HCT116 (cell line): ENCODE results near the gene TAMALIN. TPM values are rescaled to one million over a fixed set of nuclear protein-coding genes. Genes with fewer than 3 reads are reported as not detected.

ENCODE experiments used
- ATAC-seq: fragments of 200-7000 bp; cut with Tn5 transposase; 2 replicates; pipeline ENCODE4 v1.9.1; 2020; ENCODE audit warnings: mild to moderate bottlenecking, moderate library complexity
- BruUV-seq: library from RNA; stranded (reverse); fragments of 400-500 nt; replicated peaks from 2 replicates; lab custom pipeline; 2021; lab: Mats Ljungman, UMichigan
- CTCF ChIA-PET: fragments of 300-600 bp; sonication (Branson Sonifier 250); formaldehyde crosslinking; loops from one replicate; lab custom pipeline; 2021; ENCODE audit warnings: antibody characterized with exemption; lab: Charles Lee
- POLR2A ChIA-PET: fragments of 300-600, 350-600 bp; sonication (Branson Sonifier 250); formaldehyde crosslinking; loops from one replicate; lab custom pipeline; 2021; ENCODE audit warnings: antibody characterized with exemption; lab: Charles Lee
- RAD21 ChIA-PET, 2 experiments: fragments of 300-600 bp; sonication (Branson Sonifier 250); formaldehyde crosslinking; loops; one replicate each; lab custom pipeline; 2023; ENCODE audit warnings: low total read pairs in 2 of 2; ENCODE audit not compliant: uncharacterized antibody in 2 of 2, unreplicated experiment in 2 of 2, low non-redundant PET in 1 of 2; lab: Charles Lee
- DNase-seq: peaks from one replicate; pipeline ENCODE4 v3.0.0-alpha.2; 2010; ENCODE audit warnings: low read depth, low spot score
- H2AFZ ChIP-seq: fragments of 200-600 bp; shearing (Covaris generic), sonication (generic); 2 replicates; pipeline ENCODE4 v1.6.1; 2017; ENCODE audit warnings: low read depth, mixed run types, mixed read lengths, antibody characterized with exemption, low read length; ENCODE audit not compliant: poor library complexity, severe bottlenecking
- H3K27ac ChIP-seq: 2 replicates; pipeline ENCODE4 v1.5.1; 2012; ENCODE audit warnings: low read depth, low read length
- H3K27me3 ChIP-seq: fragments of 200-600 bp; sonication (generic); 2 replicates; pipeline ENCODE4 v1.6.1; 2016; ENCODE audit warnings: mixed run types, low read length, mixed read lengths; ENCODE audit not compliant: insufficient read depth
- H3K36me3 ChIP-seq, 2 experiments: fragments of 200-500 bp in 1 of 2; fragments of 200-600 bp in 1 of 2; sonication (Bioruptor generic) in 1 of 2; sonication (generic) in 1 of 2; 2 replicates each; pipeline versions ENCODE4 v1.5.1 to v1.6.1; 2014 to 2016; ENCODE audit warnings: low read length in 2 of 2, inconsistent platforms in 1 of 2, mixed read lengths in 1 of 2, mixed run types in 1 of 2; ENCODE audit not compliant: insufficient read depth in 2 of 2, control insufficient read depth in 1 of 2
- H3K4me1 ChIP-seq, 2 experiments: fragments of 200-600 bp in 1 of 2; sonication (generic) in 1 of 2; 2 replicates each; pipeline versions ENCODE4 v1.5.1 to v1.6.1; 2012 to 2017; ENCODE audit warnings: low read length in 2 of 2, inconsistent platforms in 1 of 2, mild to moderate bottlenecking in 1 of 2, mixed read lengths in 1 of 2, mixed run types in 1 of 2, moderate library complexity in 1 of 2; ENCODE audit not compliant: insufficient read depth in 2 of 2, control insufficient read depth in 1 of 2
- H3K4me2 ChIP-seq: fragments of 200-600 bp; sonication (generic); 2 replicates; pipeline ENCODE4 v1.6.1; 2017; ENCODE audit warnings: mixed run types, low read length, mixed read lengths
- H3K4me3 ChIP-seq, 2 experiments: fragments of 200-600 bp in 1 of 2; sonication (generic) in 1 of 2; replicated peaks in 1 of 2; 2 replicates each; pipeline ENCODE4 v1.5.1; 2011 to 2016; ENCODE audit warnings: low read length in 2 of 2, control low read depth in 1 of 2, low read depth in 1 of 2, mild to moderate bottlenecking in 1 of 2, mixed read lengths in 1 of 2, mixed run types in 1 of 2
- H3K79me2 ChIP-seq: fragments of 200-600 bp; sonication (generic); 2 replicates; pipeline ENCODE4 v1.6.1; 2017; ENCODE audit warnings: mild to moderate bottlenecking, mixed run types, low read length, moderate library complexity, mixed read lengths; ENCODE audit not compliant: insufficient read depth
- H3K9ac ChIP-seq: fragments of 200-600 bp; sonication (generic); 2 replicates; pipeline ENCODE4 v1.6.1; 2016; ENCODE audit warnings: low read length, mixed read lengths
- H3K9me2 ChIP-seq: fragments of 200-600 bp; sonication (generic), shearing (Covaris generic); 2 replicates; pipeline ENCODE4 v1.6.1; 2017; ENCODE audit warnings: mixed run types, mild to moderate bottlenecking, moderate library complexity; ENCODE audit not compliant: insufficient read depth
- H3K9me3 ChIP-seq, 2 experiments: fragments of 200-500 bp in 1 of 2; fragments of 200-600 bp in 1 of 2; sonication (Bioruptor generic) in 1 of 2; sonication (generic) in 1 of 2; 2 replicates each; pipeline ENCODE4 v1.6.1; 2014 to 2017; ENCODE audit warnings: low read length in 2 of 2, mixed read lengths in 2 of 2, inconsistent platforms in 1 of 2, low read depth in 1 of 2, mild to moderate bottlenecking in 1 of 2, mixed run types in 1 of 2, moderate library complexity in 1 of 2; ENCODE audit not compliant: control insufficient read depth in 1 of 2, insufficient read depth in 1 of 2
- H4K20me1 ChIP-seq: fragments of 200-600 bp; sonication (generic), shearing (Covaris generic); 2 replicates; pipeline ENCODE4 v1.6.1; 2017; ENCODE audit warnings: mixed run types, mild to moderate bottlenecking, moderate library complexity; ENCODE audit not compliant: insufficient read depth
- CBX3 ChIP-seq: IDR thresholded peaks from 2 replicates; pipeline ENCODE4 v1.6.1; 2012; ENCODE audit warnings: low read depth
- EZH2 ChIP-seq: fragments of 200-600 bp; sonication (generic); IDR thresholded peaks from 2 replicates; pipeline ENCODE4 v1.6.1; 2017; ENCODE audit warnings: antibody characterized with exemption, mixed run types
- FOSL1 ChIP-seq: IDR thresholded peaks from 2 replicates; pipeline ENCODE4 v1.6.1; 2012; ENCODE audit warnings: low read depth
- JUND ChIP-seq: IDR thresholded peaks from 2 replicates; pipeline ENCODE4 v1.6.1; 2012
- POLR2A ChIP-seq: IDR thresholded peaks from 2 replicates; pipeline ENCODE4 v1.7.0; 2011; ENCODE audit warnings: borderline replicate concordance; ENCODE audit not compliant: insufficient read depth, insufficient read length; ENCODE audit errors: extremely low read depth
- RAD21 ChIP-seq: IDR thresholded peaks from 2 replicates; pipeline ENCODE4 v1.6.1; 2012; ENCODE audit warnings: low read depth, mild to moderate bottlenecking
- SIN3A ChIP-seq: IDR thresholded peaks from 2 replicates; pipeline ENCODE4 v1.6.1; 2012; ENCODE audit warnings: low read depth
- SRF ChIP-seq: IDR thresholded peaks from 2 replicates; pipeline ENCODE4 v1.6.1; 2012; ENCODE audit warnings: low read depth
- YY1 ChIP-seq: IDR thresholded peaks from 2 replicates; pipeline ENCODE4 v1.6.1; 2011; ENCODE audit warnings: low read length, low read depth, moderate library complexity, mild to moderate bottlenecking; ENCODE audit not compliant: insufficient replicate concordance; ENCODE audit errors: extremely low read depth
- ZFX ChIP-seq: fragments of 450-650 bp; IDR thresholded peaks from 2 replicates; pipeline ENCODE4 v1.6.1; 2017
- ZNF274 ChIP-seq: fragments of 200-500 bp; sonication (Bioruptor generic); IDR thresholded peaks from 2 replicates; pipeline ENCODE4 v1.6.1; 2014; ENCODE audit warnings: mild to moderate bottlenecking, low read depth, low read length, inconsistent platforms
- intact Hi-C: fragments of 100-400 bp; cut with micrococcal nuclease; formaldehyde crosslinking; loops from 2 replicates; pipeline ENCODE4 v1.10.0; 2022
- total RNA-seq: library from RNA; stranded (reverse); gene quantifications from one replicate; pipeline ENCODE4 v1.2.1, GENCODE V29; 2021; ENCODE audit not compliant: unreplicated experiment
- TF ChIP-seq, protein P1 (sequence below): IDR thresholded peaks from 2 replicates; pipeline ENCODE4 v1.6.1; 2012
- TF ChIP-seq, protein P2 (sequence below): IDR thresholded peaks from 2 replicates; pipeline ENCODE4 v1.6.1; 2012; ENCODE audit warnings: low read depth
- TF ChIP-seq, protein P3 (sequence below): IDR thresholded peaks from 2 replicates; pipeline ENCODE4 v1.6.1; 2012
- TF ChIP-seq, protein P4 (sequence below), 3 experiments: fragments of 200-600 bp in 1 of 3; sonication (generic) in 1 of 3; IDR thresholded peaks in 2 of 3; conservative IDR thresholded peaks in 1 of 3; 2 replicates each; pipeline ENCODE4 v1.5.1; 2012 to 2017; ENCODE audit warnings: low read depth in 2 of 3, low read length in 2 of 3, antibody characterized with exemption in 1 of 3, borderline replicate concordance in 1 of 3, control low read depth in 1 of 3, mild to moderate bottlenecking in 1 of 3, mixed read lengths in 1 of 3, mixed run types in 1 of 3, moderate library complexity in 1 of 3; ENCODE audit not compliant: insufficient read depth in 1 of 3

TAMALIN gene
- total RNA-seq, 1 experiment from 2014 or later, result 1.1 TPM

DNA sequence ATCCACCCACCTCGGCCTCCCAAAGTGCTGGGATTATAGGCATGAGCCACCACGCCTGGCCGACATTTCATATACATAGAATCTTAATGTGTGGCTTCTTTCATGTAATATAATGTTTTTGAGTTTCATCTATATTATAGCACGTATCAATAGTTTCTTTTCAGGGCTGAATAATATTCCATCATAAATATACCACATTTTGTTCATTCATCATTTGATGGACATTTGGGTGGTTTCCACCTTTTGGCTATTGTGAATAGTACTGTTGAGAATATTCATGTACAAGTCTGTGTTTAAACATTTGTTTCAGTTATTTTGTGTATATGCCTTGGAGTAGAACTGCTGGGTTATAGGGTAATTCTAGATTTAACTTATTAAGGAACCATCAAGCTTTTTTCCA lies 43.3 kb upstream of the TAMALIN start:
- no TSS peak for BruUV-seq
- DNase-seq, result no peak

DNA sequence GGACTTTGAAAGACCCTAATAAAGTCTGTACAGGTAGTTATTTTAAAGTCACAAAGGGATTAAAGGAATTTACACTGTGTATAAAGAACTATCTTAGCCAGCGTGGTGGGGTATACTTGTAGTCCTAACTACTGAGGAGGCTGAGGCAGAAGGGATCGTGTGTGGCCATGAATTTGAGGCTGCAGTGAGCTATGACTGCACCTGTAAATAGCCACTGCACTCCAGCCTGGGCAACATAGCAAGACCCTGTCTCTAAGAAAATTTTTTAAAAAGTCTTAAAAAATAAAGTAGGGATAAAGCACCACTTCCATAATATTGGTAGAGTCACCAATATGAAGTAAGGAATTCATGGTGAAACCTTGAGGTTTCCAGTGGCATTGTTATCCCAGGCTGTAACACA lies 37.1 kb upstream of the TAMALIN start:
- Histone ChIP-seq H3K4me3 (no peak overlapping the region), H3K9me3 (no peaks in the 10 kb centered on the region), H3K4me1 (peaks cover 12 to 17% of the 10 kb centered on the region in 2 experiments), H3K4me2 (no peak overlapping the region), H2AFZ (no peak overlapping the region), H3K36me3 (no peaks in the 10 kb centered on the region), H3K9me2 (no peaks in the 10 kb centered on the region), H3K27ac (no peak overlapping the region), H4K20me1 (no peaks in the 10 kb centered on the region), H3K27me3 (no peaks in the 10 kb centered on the region), H3K9ac (no peak overlapping the region), H3K79me2 (peaks cover 79% of the 10 kb centered on the region)
- CTCF ChIA-PET, result interaction anchor here (1.6 kb wide), 1 partner anchor 34 kb away, joined by 3 read pairs; no protein-coding TSS in a partner anchor
- RAD21 ChIA-PET, result no interaction called here
- intact Hi-C loops, result no loop called here
- no TSS peak for BruUV-seq
- DNase-seq (no peak), ATAC-seq (no peak)
- POLR2A ChIA-PET, result no interaction called here
- TF ChIP-seq, protein P1, sequence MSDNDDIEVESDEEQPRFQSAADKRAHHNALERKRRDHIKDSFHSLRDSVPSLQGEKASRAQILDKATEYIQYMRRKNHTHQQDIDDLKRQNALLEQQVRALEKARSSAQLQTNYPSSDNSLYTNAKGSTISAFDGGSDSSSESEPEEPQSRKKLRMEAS, result no peak
- no peak for TF ChIP-seq JUND
- TF ChIP-seq RAD21, result no peak
- no peak for TF ChIP-seq ZNF274
- no peak for TF ChIP-seq POLR2A
- no peak for TF ChIP-seq FOSL1
- TF ChIP-seq, protein P2, sequence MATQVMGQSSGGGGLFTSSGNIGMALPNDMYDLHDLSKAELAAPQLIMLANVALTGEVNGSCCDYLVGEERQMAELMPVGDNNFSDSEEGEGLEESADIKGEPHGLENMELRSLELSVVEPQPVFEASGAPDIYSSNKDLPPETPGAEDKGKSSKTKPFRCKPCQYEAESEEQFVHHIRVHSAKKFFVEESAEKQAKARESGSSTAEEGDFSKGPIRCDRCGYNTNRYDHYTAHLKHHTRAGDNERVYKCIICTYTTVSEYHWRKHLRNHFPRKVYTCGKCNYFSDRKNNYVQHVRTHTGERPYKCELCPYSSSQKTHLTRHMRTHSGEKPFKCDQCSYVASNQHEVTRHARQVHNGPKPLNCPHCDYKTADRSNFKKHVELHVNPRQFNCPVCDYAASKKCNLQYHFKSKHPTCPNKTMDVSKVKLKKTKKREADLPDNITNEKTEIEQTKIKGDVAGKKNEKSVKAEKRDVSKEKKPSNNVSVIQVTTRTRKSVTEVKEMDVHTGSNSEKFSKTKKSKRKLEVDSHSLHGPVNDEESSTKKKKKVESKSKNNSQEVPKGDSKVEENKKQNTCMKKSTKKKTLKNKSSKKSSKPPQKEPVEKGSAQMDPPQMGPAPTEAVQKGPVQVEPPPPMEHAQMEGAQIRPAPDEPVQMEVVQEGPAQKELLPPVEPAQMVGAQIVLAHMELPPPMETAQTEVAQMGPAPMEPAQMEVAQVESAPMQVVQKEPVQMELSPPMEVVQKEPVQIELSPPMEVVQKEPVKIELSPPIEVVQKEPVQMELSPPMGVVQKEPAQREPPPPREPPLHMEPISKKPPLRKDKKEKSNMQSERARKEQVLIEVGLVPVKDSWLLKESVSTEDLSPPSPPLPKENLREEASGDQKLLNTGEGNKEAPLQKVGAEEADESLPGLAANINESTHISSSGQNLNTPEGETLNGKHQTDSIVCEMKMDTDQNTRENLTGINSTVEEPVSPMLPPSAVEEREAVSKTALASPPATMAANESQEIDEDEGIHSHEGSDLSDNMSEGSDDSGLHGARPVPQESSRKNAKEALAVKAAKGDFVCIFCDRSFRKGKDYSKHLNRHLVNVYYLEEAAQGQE, result no peak
- no peak for TF ChIP-seq SRF
- no peak for TF ChIP-seq CBX3
- no peak for TF ChIP-seq ZFX
- TF ChIP-seq, protein P3, sequence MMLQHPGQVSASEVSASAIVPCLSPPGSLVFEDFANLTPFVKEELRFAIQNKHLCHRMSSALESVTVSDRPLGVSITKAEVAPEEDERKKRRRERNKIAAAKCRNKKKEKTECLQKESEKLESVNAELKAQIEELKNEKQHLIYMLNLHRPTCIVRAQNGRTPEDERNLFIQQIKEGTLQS, result no peak
- no peak for TF ChIP-seq YY1
- no peak for TF ChIP-seq EZH2

More for the DNA sequence above, 43.3 kb upstream of the TAMALIN start:
- Histone ChIP-seq H3K36me3 (peaks cover 0 to 4% of the 10 kb centered on the region in 2 experiments; a peak in 1 of 4 replicates), H3K4me1 (peaks cover 13 to 23% of the 10 kb centered on the region in 2 experiments), H3K4me2 (no peak overlapping the region), H3K9me2 (no peaks in the 10 kb centered on the region), H3K4me3 (no peak overlapping the region), H4K20me1 (no peaks in the 10 kb centered on the region), H3K27me3 (no peaks in the 10 kb centered on the region), H3K9me3 (no peaks in the 10 kb centered on the region), H2AFZ (no peak overlapping the region), H3K79me2 (peaks cover 73% of the 10 kb centered on the region), H3K9ac (no peak overlapping the region), H3K27ac (no peak overlapping the region)
- ATAC-seq, result no peak
- no peak for TF ChIP-seq SIN3A
- TF ChIP-seq, protein P4, sequence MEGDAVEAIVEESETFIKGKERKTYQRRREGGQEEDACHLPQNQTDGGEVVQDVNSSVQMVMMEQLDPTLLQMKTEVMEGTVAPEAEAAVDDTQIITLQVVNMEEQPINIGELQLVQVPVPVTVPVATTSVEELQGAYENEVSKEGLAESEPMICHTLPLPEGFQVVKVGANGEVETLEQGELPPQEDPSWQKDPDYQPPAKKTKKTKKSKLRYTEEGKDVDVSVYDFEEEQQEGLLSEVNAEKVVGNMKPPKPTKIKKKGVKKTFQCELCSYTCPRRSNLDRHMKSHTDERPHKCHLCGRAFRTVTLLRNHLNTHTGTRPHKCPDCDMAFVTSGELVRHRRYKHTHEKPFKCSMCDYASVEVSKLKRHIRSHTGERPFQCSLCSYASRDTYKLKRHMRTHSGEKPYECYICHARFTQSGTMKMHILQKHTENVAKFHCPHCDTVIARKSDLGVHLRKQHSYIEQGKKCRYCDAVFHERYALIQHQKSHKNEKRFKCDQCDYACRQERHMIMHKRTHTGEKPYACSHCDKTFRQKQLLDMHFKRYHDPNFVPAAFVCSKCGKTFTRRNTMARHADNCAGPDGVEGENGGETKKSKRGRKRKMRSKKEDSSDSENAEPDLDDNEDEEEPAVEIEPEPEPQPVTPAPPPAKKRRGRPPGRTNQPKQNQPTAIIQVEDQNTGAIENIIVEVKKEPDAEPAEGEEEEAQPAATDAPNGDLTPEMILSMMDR (IDR thresholded peaks at IDR 0.05 in 2 of 3, conservative IDR thresholded peaks at IDR 0.05 in 1 of 3; ENCODE audit: borderline replicate concordance in 1 of 3, insufficient read depth in 1 of 3, low read depth in 2 of 3, low read length in 2 of 3), result no peak
- TF ChIP-seq ZNF274, result no peak
- TF ChIP-seq CBX3, result no peak
- ChIA-PET RAD21 (no interaction called here), POLR2A (no interaction called here), CTCF (no interaction called here)
- intact Hi-C loops, result no loop called here
